Endothelial cell of umbilical vein (primary cell): ENCODE results near the gene KAT6B. TPM values are rescaled to one million over a fixed set of nuclear protein-coding genes. Genes with fewer than 3 reads are reported as not detected.

Experiments used
- BruUV-seq: library from RNA; stranded (reverse); fragments of 400-500 nt; replicated peaks from 2 replicates; lab custom pipeline; 2021; lab: Mats Ljungman, UMichigan
- CTCF ChIA-PET: fragments of 300-600, 350-600 bp; sonication (Branson Sonifier 250); formaldehyde crosslinking; loops from one replicate; lab custom pipeline; 2021; ENCODE audit warnings: antibody characterized with exemption, inconsistent platforms; lab: Charles Lee
- POLR2A ChIA-PET: fragments of 300-600, 350-600 bp; sonication (Branson Sonifier 250); formaldehyde crosslinking; loops from one replicate; lab custom pipeline; 2021; ENCODE audit warnings: antibody characterized with exemption, inconsistent platforms; lab: Charles Lee
- DNase-seq: peaks from one replicate; pipeline ENCODE4 v3.0.0-alpha.2; 2011; ENCODE audit warnings: low read depth, low spot score
- FAIRE-seq: peaks from 2 replicates; lab custom pipeline; 2011; peaks lifted over from hg19 to GRCh38; lab: Jason Lieb, UNC
- H2AFZ ChIP-seq: 2 replicates; pipeline ENCODE4 v1.6.0; 2012; ENCODE audit warnings: low read depth, low read length, control low read depth, inconsistent platforms
- H3K27ac ChIP-seq: 2 replicates; pipeline ENCODE4 v1.5.1; 2011; ENCODE audit warnings: low read depth, mild to moderate bottlenecking, control low read depth, low read length, moderate library complexity; ENCODE audit not compliant: insufficient read depth
- H3K27me3 ChIP-seq, 2 experiments: 2 replicates each; pipeline versions ENCODE4 v1.6.0 to v1.6.1; 2011; ENCODE audit warnings: low read length in 2 of 2, mixed read lengths in 1 of 2; ENCODE audit not compliant: control insufficient read depth in 2 of 2, insufficient read depth in 2 of 2
- H3K36me3 ChIP-seq, 2 experiments: 2 replicates in 1 of 2; 3 replicates in 1 of 2; pipeline ENCODE4 v1.5.1; 2011; ENCODE audit warnings: low read length in 2 of 2, mild to moderate bottlenecking in 1 of 2, moderate library complexity in 1 of 2; ENCODE audit not compliant: control insufficient read depth in 2 of 2, insufficient read depth in 2 of 2; ENCODE audit errors: extremely low read depth in 1 of 2
- H3K4me1 ChIP-seq: 3 replicates; pipeline ENCODE4 v1.5.1; 2011; ENCODE audit warnings: mild to moderate bottlenecking, low read length; ENCODE audit not compliant: control insufficient read depth, insufficient read depth; ENCODE audit errors: extremely low read depth
- H3K4me2 ChIP-seq: 2 replicates; pipeline ENCODE4 v1.6.1; 2011; ENCODE audit warnings: low read length, control low read depth, mixed read lengths; ENCODE audit not compliant: insufficient read depth
- H3K4me3 ChIP-seq, 3 experiments: fragments of 200-600 bp in 1 of 3; sonication (generic), shearing (Covaris generic) in 1 of 3; replicated peaks in 1 of 3; 2 replicates each; pipeline ENCODE4 v1.5.1; 2011 to 2016; ENCODE audit warnings: control low read depth in 3 of 3, low read length in 3 of 3, mild to moderate bottlenecking in 2 of 3, inconsistent platforms in 1 of 3, low read depth in 1 of 3, moderate library complexity in 1 of 3; ENCODE audit not compliant: insufficient read depth in 1 of 3
- H3K79me2 ChIP-seq: 2 replicates; pipeline ENCODE4 v1.6.0; 2012; ENCODE audit warnings: low read length, inconsistent platforms; ENCODE audit not compliant: control insufficient read depth, insufficient read depth
- H3K9ac ChIP-seq: replicated peaks from 2 replicates; pipeline ENCODE3; 2011; ENCODE audit warnings: low read length, control low read depth; ENCODE audit not compliant: insufficient read depth; ENCODE audit errors: extremely low read depth
- H3K9me1 ChIP-seq: replicated peaks from 3 replicates; pipeline ENCODE4 v1.6.0; 2011; ENCODE audit warnings: mild to moderate bottlenecking, low read length; ENCODE audit not compliant: control insufficient read depth, insufficient read depth; ENCODE audit errors: extremely low read depth
- H3K9me3 ChIP-seq: replicated peaks from 2 replicates; pipeline ENCODE4 v1.5.1; 2012; ENCODE audit warnings: low read length, inconsistent platforms; ENCODE audit not compliant: control insufficient read depth, insufficient read depth
- H4K20me1 ChIP-seq: replicated peaks from 2 replicates; pipeline ENCODE3; 2011; ENCODE audit warnings: mild to moderate bottlenecking, low read length; ENCODE audit not compliant: control insufficient read depth, insufficient read depth; ENCODE audit errors: extremely low read depth
- EZH2 ChIP-seq: IDR thresholded peaks from 2 replicates; pipeline ENCODE4 v1.6.1; 2012; ENCODE audit warnings: borderline replicate concordance, low read depth, mild to moderate bottlenecking, moderate library complexity, low read length, inconsistent platforms; ENCODE audit not compliant: severe bottlenecking
- FOS ChIP-seq: IDR thresholded peaks from 2 replicates; pipeline ENCODE4 v1.6.1; 2011; ENCODE audit warnings: mild to moderate bottlenecking, low read length, moderate library complexity, borderline replicate concordance; ENCODE audit not compliant: insufficient read depth
- GATA2 ChIP-seq: IDR thresholded peaks from 2 replicates; pipeline ENCODE4 v1.7.0; 2011; ENCODE audit warnings: low read depth, mild to moderate bottlenecking, moderate library complexity, mixed read lengths, low read length; ENCODE audit not compliant: insufficient read length, insufficient read depth
- MYC ChIP-seq: IDR thresholded peaks from one replicate; pipeline ENCODE4 v1.6.1; 2011; ENCODE audit warnings: mild to moderate bottlenecking, low read depth, low read length
- POLR2A ChIP-seq: IDR thresholded peaks from 2 replicates; pipeline ENCODE4 v1.6.1; 2012; ENCODE audit warnings: low read depth, mild to moderate bottlenecking, control low read depth, low read length
- POLR2AphosphoS5 ChIP-seq: IDR thresholded peaks from 2 replicates; pipeline ENCODE4 v1.6.1; 2012; ENCODE audit warnings: low read depth, mild to moderate bottlenecking, control low read depth, low read length, moderate library complexity; ENCODE audit not compliant: insufficient read depth
- dilution Hi-C: fragments of 300-500 bp; cut with MboI; formaldehyde crosslinking; loops from one replicate; pipeline ENCODE4 v1.15.0; 2019; ENCODE audit warnings: low sequenced_read_pairs; ENCODE audit not compliant: extremely low pct_ligation_motif_present
- intact Hi-C: fragments of 100-400 bp; cut with micrococcal nuclease; formaldehyde crosslinking; loops from one replicate; pipeline ENCODE4 v1.10.0; 2022
- polyA plus RNA-seq, 4 experiments: library from polyadenylated mRNA; depleted of rRNA in 3 of 4; stranded (reverse) in 3 of 4; unstranded in 1 of 4; fragments of >200 nt; gene quantifications; 2 replicates each; pipeline versions ENCODE4 v1.2.1 to v1.2.3, GENCODE V29; 2011 to 2012; ENCODE audit warnings: missing spikeins in 1 of 4
- total RNA-seq: library from RNA; stranded (reverse); gene quantifications from 2 replicates; pipeline ENCODE4 v1.2.3, GENCODE V29; 2021
- TF ChIP-seq, protein P1 (sequence below): IDR thresholded peaks from 2 replicates; pipeline ENCODE4 v1.6.1; 2011; ENCODE audit not compliant: insufficient read depth, insufficient read length
- TF ChIP-seq, protein P2 (sequence below), 2 donors: IDR thresholded peaks; 1 replicate in 1 of 2; 2 replicates in 1 of 2; pipeline ENCODE4 v1.5.1; 2011; ENCODE audit warnings: low read length in 2 of 2, mild to moderate bottlenecking in 2 of 2, moderate library complexity in 2 of 2, control low read depth in 1 of 2, inconsistent platforms in 1 of 2, low read depth in 1 of 2; ENCODE audit not compliant: insufficient read depth in 1 of 2; ENCODE audit errors: extremely low read depth in 1 of 2

KAT6B gene
- total and polyA plus RNA-seq, 2 donors (not counting 3 experiments of a cell fraction or from before 2014, with no cell fraction given), result 4.5 to 17.0 TPM

DNA sequence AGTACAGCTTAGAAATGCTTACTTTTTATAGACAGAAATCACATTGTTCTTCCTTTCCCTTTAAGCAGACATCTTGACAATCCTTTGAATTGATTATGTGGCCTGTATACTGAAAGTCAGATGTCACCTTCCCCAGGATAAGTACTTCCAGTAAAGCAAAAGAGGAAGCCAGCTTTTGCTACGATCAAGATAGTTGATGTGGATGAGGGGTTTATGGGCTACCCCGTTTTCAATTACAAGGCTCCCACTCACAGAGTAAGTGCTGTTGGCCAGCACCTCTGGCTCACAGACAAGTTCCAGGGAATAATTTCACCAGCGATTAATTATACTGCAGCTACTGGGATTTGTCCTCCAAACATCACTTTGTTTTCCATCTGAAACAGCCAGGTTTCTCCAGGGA lies 189.9 kb downstream of the KAT6B start:
- no peak overlapping the region for H3K4me2 ChIP-seq
- ChIA-PET POLR2A (no interaction called here), CTCF (interaction anchor here (0.6 to 2.0 kb wide), 4 partner anchors 9 to 772 kb away, joined by 3 to 5 read pairs (median 4); no protein-coding TSS in a partner anchor)
- no peaks in the 10 kb centered on the region for H4K20me1 ChIP-seq
- H3K79me2 ChIP-seq, result no peaks in the 10 kb centered on the region
- no peak overlapping the region for H3K4me3 ChIP-seq
- TF ChIP-seq POLR2A (no peak), EZH2 (no peak), POLR2AphosphoS5 (no peak), GATA2 (no peak), FOS (no peak), MYC (no peak)
- TF ChIP-seq, protein P1, sequence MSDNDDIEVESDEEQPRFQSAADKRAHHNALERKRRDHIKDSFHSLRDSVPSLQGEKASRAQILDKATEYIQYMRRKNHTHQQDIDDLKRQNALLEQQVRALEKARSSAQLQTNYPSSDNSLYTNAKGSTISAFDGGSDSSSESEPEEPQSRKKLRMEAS, result no peak
- TF ChIP-seq, protein P2, sequence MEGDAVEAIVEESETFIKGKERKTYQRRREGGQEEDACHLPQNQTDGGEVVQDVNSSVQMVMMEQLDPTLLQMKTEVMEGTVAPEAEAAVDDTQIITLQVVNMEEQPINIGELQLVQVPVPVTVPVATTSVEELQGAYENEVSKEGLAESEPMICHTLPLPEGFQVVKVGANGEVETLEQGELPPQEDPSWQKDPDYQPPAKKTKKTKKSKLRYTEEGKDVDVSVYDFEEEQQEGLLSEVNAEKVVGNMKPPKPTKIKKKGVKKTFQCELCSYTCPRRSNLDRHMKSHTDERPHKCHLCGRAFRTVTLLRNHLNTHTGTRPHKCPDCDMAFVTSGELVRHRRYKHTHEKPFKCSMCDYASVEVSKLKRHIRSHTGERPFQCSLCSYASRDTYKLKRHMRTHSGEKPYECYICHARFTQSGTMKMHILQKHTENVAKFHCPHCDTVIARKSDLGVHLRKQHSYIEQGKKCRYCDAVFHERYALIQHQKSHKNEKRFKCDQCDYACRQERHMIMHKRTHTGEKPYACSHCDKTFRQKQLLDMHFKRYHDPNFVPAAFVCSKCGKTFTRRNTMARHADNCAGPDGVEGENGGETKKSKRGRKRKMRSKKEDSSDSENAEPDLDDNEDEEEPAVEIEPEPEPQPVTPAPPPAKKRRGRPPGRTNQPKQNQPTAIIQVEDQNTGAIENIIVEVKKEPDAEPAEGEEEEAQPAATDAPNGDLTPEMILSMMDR (IDR thresholded peaks at IDR 0.05; ENCODE audit: extremely low read depth in 1 of 2, insufficient read depth in 1 of 2, low read depth in 1 of 2, low read length in 2 of 2), result no peak
- H3K27ac ChIP-seq, result no peak overlapping the region
- intact Hi-C loops, result no loop called here
- H3K36me3 ChIP-seq, result no peaks in the 10 kb centered on the region
- no peaks in the 10 kb centered on the region for H3K9me3 ChIP-seq
- no peaks in the 10 kb centered on the region for H3K27me3 ChIP-seq
- no peaks in the 10 kb centered on the region for H3K4me1 ChIP-seq
- DNase-seq, result no peak
- no peak overlapping the region for H2AFZ ChIP-seq
- BruUV-seq, result no TSS peak
- no peak for FAIRE-seq
- H3K9ac ChIP-seq, result no peak overlapping the region
- no peaks in the 10 kb centered on the region for H3K9me1 ChIP-seq
- dilution Hi-C loops, result no loop called here
